ENCODE data around the gene POLE2. TPM values are rescaled to one million over a fixed set of nuclear protein-coding genes. Genes with fewer than 3 reads are reported as not detected.

The POLE2 gene
- total RNA-seq, 4 donors from 2014 or later = 1.5 to 3.6 TPM; not detected in 2

GRCh38 chr14:49598189-49598484 lies 89.9 kb downstream of the POLE2 start:
- TF ChIP-seq CTCF (IDR thresholded peaks at IDR 0.05 in 4 of 5, conservative IDR thresholded peaks at IDR 0.05 in 1 of 5) = no peak
- no peak for TF ChIP-seq POLR2A (IDR thresholded peaks at IDR 0.05)
- peak overlapping the region; percentile 81 to 92 (median 84) for H3K4me3 ChIP-seq
- H3K36me3 ChIP-seq = no peaks in the 10 kb centered on the region
- no peaks in the 10 kb centered on the region for H3K9me3 ChIP-seq
- intact Hi-C loops (cut with DNase I; ENCODE audit: low total_unique reads) (loop anchor here (1.0 kb wide), 2 partner anchors 11 to 22 kb away; partner anchors contain the start of genes MGAT2 and RPL36AL), in situ Hi-C loops (cut with MboI; ENCODE audit: low sequenced_read_pairs in 4 of 4) (no loop called here)
- ATAC-seq = peak; percentile 17 to 19
- peak overlapping the region; percentile 92 to 95 (median 92) for H3K27ac ChIP-seq
- DNase-seq = no peak
- H3K4me1 ChIP-seq = peaks cover 9% of the 10 kb centered on the region in 2 donors
- H3K27me3 ChIP-seq = no peaks in the 10 kb centered on the region

DNA sequence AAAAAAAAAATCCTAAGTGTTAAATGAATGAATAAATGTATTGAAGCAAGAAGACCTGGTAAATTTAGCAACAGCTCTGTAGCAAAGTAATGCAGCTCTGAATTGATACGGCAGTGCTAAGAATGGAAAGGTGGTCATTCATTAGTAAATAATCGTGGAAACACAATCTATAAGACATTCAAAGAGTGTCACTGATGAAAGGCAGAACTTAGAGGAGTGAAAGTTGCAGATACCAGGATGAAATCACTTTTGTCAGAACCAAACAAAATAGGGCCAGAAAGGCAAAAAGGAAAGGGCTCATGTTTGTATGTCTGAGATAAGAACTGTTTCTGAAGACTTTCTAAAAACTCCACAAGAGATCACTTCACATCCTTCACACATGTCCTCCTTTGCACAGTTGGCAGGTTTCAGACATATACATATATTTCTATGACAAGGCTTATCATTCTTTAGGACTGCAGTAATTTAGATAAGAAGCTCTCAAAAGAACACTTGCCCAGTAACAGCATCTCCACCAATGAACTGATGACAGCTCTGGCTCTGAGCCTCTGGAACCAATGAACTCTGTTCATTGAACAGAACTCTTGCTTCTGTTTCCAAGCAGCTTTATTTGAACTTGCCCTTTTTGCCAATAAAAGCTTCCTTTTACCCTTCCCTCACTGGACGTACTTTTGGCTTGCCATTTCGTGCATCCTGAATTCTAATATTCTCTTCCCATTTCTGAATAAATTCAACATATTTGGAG lies 93.5 kb downstream of the POLE2 start:
- in situ Hi-C loops (cut with MboI; ENCODE audit: low sequenced_read_pairs in 4 of 4) = no loop called here
- Histone ChIP-seq H3K27me3 (no peaks in the 10 kb centered on the region), H3K4me1 (peaks cover 9% of the 10 kb centered on the region in 2 donors), H3K27ac (no peak overlapping the region), H3K36me3 (no peaks in the 10 kb centered on the region), H3K9me3 (no peaks in the 10 kb centered on the region), H3K4me3 (no peak overlapping the region)
- DNase-seq = no peak
- intact Hi-C loops (cut with DNase I; ENCODE audit: low total_unique reads) = no loop called here
- ATAC-seq = no peak
- no peak for TF ChIP-seq POLR2A (IDR thresholded peaks at IDR 0.05)
- TF ChIP-seq CTCF (IDR thresholded peaks at IDR 0.05 in 4 of 5, conservative IDR thresholded peaks at IDR 0.05 in 1 of 5) = no peak

Other genes with a start within 250 kb of the POLE2 start
- gene RPS29, start 101.8 kb downstream of the POLE2 start, total RNA-seq = over 10,000 TPM in 1 of 4 donors, 1,000 to 10,000 TPM in 3; 6,799 to 10,395 (median 8,793) TPM
- 1 to 10 TPM; 1.3 to 5.8 (median 3.7) TPM for gene LRR1, start 89.3 kb downstream of the POLE2 start, total RNA-seq
- 100 to 1,000 TPM; 156 to 226 (median 203) TPM for gene RPL36AL, start 67.6 kb downstream of the POLE2 start, total RNA-seq
- 10 to 100 TPM in 2 of 4 donors, 1 to 10 TPM in 2; 7.2 to 11.5 (median 9.6) TPM for gene MGAT2, start 67.4 kb downstream of the POLE2 start, total RNA-seq
- 1 to 10 TPM; 5.6 to 8.4 (median 6.9) TPM for gene DNAAF2, start 53.0 kb downstream of the POLE2 start, total RNA-seq
- gene KLHDC1, start 4.9 kb upstream of the POLE2 start, total RNA-seq = 1 to 10 TPM; 4.1 to 7.2 (median 4.7) TPM
- gene KLHDC2, start 79.9 kb upstream of the POLE2 start, total RNA-seq = 10 to 100 TPM; 73.9 to 96.5 (median 82.3) TPM
- 10 to 100 TPM; 56.5 to 71.1 (median 65.2) TPM for gene NEMF, start 164.6 kb upstream of the POLE2 start, total RNA-seq
- 10 to 100 TPM; 20.7 to 40.0 (median 30.8) TPM for gene ARF6, start 204.9 kb upstream of the POLE2 start, total RNA-seq